Ishikawa (cell line): ENCODE results near the gene PHYHD1.

ENCODE experiments used
- CEBPB ChIP-seq: IDR thresholded peaks from 2 replicates; pipeline ENCODE4 v1.6.1; 2012
- CREB1 ChIP-seq: IDR thresholded peaks from 2 replicates; pipeline ENCODE4 v1.6.1; 2012; ENCODE audit warnings: low read depth
- EGR1 ChIP-seq: IDR thresholded peaks from 2 replicates; pipeline ENCODE4 v1.6.1; 2012
- EP300 ChIP-seq: IDR thresholded peaks from 2 replicates; pipeline ENCODE4 v1.6.1; 2012; ENCODE audit warnings: borderline replicate concordance
- FOXM1 ChIP-seq: IDR thresholded peaks from 2 replicates; pipeline ENCODE4 v1.6.1; 2012; ENCODE audit warnings: low read depth, borderline replicate concordance
- NFIC ChIP-seq: IDR thresholded peaks from 2 replicates; pipeline ENCODE4 v1.6.1; 2012
- RAD21 ChIP-seq: IDR thresholded peaks from 2 replicates; pipeline ENCODE4 v1.6.1; 2012; ENCODE audit warnings: low read depth
- TAF1 ChIP-seq: IDR thresholded peaks from 2 replicates; pipeline ENCODE4 v1.6.1; 2012; ENCODE audit warnings: low read depth, mild to moderate bottlenecking
- TCF12 ChIP-seq: IDR thresholded peaks from 2 replicates; pipeline ENCODE4 v1.6.1; 2012; ENCODE audit warnings: low read depth
- TEAD4 ChIP-seq: IDR thresholded peaks from 2 replicates; pipeline ENCODE4 v1.6.1; 2012
- YY1 ChIP-seq: IDR thresholded peaks from 2 replicates; pipeline ENCODE4 v1.6.1; 2012; ENCODE audit warnings: low read depth
- ZBTB7A ChIP-seq: IDR thresholded peaks from 2 replicates; pipeline ENCODE4 v1.6.1; 2012; ENCODE audit warnings: low read depth
- TF ChIP-seq, protein P1 (sequence below): IDR thresholded peaks from 2 replicates; pipeline ENCODE4 v1.6.1; 2012; ENCODE audit warnings: low read depth, mild to moderate bottlenecking
- TF ChIP-seq, protein P2 (sequence below): IDR thresholded peaks from 2 replicates; pipeline ENCODE4 v1.6.1; 2012
- TF ChIP-seq, protein P3 (sequence below): IDR thresholded peaks from 2 replicates; pipeline ENCODE4 v1.6.1; 2012

PHYHD1 gene

DNA sequence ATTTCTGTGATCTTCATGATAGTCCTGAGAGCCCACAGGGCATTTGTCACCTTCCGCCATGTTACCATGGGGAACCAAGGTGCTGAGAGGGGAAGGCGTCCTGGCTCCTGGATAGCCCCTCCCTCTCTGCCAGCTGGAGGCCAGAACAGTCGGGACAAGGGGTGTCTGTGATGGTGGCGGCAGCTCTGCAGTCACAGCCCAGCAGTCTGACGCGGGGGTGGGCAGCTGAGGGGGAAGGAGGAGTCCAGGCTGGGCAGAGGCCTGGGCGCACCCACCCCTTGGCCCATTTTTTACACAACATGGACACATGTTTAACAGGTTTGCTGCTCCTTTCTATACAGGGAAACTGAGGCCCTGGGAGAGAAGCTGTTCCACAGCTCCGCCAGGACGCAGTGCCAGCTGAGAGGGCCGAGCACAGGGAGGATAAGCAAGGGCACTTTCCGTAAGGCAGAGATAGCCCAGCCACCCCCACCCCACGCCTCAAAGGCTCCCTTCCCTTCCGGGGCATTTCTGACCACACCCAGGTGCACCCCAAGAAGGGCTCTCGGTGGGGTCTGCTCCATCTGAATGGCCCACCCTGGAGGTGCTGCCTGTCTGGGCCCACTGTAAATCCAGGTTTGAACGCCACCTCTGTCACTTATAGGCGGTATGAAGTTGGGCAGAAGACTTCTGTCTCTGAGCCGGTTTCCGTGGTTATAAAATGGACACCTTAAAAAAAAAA, 21.8 kb upstream of the PHYHD1 start:
- TF ChIP-seq TCF12 (no peak), EP300 (no peak), NFIC (no peak), TEAD4 (no peak), RAD21 (no peak), CEBPB (no peak)
- TF ChIP-seq, protein P1, sequence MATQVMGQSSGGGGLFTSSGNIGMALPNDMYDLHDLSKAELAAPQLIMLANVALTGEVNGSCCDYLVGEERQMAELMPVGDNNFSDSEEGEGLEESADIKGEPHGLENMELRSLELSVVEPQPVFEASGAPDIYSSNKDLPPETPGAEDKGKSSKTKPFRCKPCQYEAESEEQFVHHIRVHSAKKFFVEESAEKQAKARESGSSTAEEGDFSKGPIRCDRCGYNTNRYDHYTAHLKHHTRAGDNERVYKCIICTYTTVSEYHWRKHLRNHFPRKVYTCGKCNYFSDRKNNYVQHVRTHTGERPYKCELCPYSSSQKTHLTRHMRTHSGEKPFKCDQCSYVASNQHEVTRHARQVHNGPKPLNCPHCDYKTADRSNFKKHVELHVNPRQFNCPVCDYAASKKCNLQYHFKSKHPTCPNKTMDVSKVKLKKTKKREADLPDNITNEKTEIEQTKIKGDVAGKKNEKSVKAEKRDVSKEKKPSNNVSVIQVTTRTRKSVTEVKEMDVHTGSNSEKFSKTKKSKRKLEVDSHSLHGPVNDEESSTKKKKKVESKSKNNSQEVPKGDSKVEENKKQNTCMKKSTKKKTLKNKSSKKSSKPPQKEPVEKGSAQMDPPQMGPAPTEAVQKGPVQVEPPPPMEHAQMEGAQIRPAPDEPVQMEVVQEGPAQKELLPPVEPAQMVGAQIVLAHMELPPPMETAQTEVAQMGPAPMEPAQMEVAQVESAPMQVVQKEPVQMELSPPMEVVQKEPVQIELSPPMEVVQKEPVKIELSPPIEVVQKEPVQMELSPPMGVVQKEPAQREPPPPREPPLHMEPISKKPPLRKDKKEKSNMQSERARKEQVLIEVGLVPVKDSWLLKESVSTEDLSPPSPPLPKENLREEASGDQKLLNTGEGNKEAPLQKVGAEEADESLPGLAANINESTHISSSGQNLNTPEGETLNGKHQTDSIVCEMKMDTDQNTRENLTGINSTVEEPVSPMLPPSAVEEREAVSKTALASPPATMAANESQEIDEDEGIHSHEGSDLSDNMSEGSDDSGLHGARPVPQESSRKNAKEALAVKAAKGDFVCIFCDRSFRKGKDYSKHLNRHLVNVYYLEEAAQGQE, result no peak
- TF ChIP-seq, protein P2, sequence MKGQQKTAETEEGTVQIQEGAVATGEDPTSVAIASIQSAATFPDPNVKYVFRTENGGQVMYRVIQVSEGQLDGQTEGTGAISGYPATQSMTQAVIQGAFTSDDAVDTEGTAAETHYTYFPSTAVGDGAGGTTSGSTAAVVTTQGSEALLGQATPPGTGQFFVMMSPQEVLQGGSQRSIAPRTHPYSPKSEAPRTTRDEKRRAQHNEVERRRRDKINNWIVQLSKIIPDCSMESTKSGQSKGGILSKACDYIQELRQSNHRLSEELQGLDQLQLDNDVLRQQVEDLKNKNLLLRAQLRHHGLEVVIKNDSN, result no peak
- TF ChIP-seq, protein P3, sequence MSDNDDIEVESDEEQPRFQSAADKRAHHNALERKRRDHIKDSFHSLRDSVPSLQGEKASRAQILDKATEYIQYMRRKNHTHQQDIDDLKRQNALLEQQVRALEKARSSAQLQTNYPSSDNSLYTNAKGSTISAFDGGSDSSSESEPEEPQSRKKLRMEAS, result no peak

DNA sequence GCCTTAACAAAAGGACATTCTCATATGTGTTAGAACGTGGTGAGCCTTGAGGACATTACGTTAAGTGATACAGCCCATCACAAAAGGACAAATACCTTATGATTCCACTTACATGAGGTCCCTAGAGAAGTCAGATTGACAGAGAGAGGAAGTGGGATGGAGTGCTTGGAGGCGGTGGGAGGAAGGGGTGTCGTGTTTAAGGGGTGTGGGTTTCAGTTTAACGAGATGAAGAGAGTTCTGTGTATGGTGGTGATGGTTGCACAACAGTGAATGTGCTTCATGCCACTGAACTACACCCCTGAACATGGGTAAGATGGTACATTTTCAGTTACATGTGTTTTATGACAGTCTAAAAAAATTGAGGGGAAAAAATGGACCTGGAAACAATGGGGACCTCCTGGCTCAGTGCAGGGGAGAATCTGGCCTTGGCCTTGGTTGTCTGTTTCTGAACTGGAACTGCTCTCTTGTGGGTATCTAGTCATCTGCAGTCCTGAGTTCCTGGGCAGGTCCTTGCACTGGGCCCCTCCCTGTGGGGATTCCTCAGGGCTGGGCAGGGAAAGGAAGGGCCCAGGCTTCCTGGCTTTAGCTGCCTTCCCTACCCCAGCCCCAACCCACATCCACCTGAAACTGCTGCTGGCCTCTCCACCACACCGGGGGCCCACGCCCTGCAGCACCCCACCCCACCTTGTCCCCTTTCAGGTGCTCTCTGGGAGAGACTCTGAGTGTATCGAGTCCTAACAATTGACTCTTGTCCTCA, 21.0 kb upstream of the PHYHD1 start:
- TF ChIP-seq NFIC (no peak), FOXM1 (no peak), EP300 (no peak)
- TF ChIP-seq, protein P3, result no peak

DNA sequence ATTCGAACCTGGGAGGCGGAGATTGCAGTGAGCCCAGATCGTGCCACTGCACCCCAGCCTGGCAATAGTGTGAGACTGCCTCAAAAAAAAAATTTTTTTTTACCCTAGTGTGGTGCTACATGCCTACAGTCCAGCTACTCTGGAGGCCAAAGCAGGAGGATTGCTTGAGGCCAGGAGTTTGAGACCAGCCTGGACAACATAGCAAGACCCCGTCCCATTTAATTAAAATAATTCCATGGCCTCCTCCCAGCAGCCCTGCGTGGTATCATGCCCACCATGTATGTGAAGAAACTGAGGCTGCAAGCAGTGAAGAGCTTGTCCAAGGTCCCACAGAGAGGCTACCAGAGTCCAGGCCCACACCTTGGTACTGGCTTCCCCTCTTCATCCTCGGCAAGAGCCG, 19.4 kb upstream of the PHYHD1 start:
- TF ChIP-seq RAD21, result no peak

DNA sequence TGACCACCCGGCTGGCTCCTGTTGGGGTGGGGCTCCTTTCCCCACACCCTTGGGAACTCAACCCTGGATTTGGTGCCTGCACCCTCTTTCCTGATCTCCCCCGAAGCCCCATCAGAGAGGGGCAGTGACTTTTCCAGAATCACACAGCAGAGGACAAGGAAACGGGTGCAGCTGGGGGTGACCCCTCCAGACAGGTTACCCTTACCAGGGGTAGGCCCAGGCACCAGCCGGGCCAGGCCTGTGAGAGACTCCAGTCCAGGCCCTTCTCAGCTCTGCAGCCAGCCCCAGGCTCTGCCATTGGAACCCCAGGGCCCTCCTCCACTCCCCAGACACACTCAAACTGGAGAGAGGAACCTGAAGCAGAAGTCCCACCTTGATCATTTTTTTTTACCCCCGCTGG, 19.0 kb upstream of the PHYHD1 start:
- TF ChIP-seq TCF12, result no peak
- TF ChIP-seq, protein P3, result no peak
- no peak for TF ChIP-seq FOXM1
- no peak for TF ChIP-seq EGR1
- TF ChIP-seq YY1, result no peak
- no peak for TF ChIP-seq ZBTB7A
- TF ChIP-seq, protein P1, result no peak
- TF ChIP-seq CREB1, result no peak

DNA sequence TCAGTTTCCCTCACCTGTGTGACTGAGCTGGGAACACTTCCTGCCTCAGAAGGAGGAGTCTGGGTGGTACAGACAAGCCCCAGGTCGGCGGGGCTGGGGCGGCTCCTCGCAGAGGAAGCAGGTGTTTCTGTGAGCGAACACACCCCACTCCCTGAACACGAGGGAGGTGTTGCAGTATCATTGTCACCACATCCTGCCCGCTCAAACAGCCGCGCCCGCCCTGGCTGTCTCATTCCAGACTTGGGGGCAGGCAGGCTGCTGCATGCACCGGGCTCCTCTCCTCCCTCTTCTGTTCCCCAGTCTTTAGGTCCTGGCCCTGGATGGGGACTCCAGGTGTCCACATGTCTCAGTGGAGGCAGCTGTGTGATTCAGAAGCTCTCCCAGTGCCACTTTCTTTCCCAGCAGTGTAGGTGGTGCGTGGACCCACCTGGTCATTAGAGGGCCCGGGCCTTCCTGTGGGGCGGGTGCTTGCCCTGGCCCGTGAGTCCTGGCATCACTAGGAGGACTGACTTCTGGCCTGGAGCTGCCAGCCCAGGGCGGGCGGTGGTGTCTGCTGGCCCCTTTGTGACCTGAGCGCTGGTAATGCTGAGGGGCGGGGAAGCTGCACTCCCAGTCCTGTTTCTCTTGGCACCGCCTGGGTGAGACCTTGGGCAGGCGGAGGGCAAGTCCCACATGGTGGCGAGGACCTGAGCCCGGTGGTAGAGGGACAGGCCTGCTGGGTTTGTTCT, 18.3 kb upstream of the PHYHD1 start:
- TF ChIP-seq CEBPB, result no peak
- TF ChIP-seq, protein P3, result peak; percentile 36; the same call in 1 of the 2 replicates

DNA sequence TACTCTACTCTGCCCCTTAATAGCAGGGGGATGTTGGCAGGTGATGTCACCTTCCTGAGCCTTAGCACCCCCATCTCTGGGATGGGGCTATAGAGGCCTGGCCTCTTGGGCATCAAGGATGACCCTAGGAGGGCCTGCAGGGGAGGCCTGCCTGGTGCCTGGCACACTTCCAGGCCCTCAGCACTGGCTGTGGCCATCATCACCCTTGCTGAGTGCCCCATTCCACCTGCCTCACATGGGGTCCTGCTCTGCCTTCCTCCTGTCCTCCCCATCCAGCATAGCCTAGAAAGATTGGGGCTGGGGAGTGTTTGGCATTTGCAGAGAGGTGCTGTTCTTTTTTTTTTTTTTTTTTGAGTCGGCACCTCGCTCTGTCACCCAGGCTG, 17.7 kb upstream of the PHYHD1 start:
- TF ChIP-seq TEAD4, result no peak
- no peak for TF ChIP-seq ZBTB7A
- TF ChIP-seq CEBPB, result no peak
- no peak for TF ChIP-seq YY1
- no peak for TF ChIP-seq TAF1
- no peak for TF ChIP-seq TCF12
- TF ChIP-seq FOXM1, result no peak
- TF ChIP-seq EGR1, result no peak
- TF ChIP-seq, protein P1, result no peak
- TF ChIP-seq RAD21, result no peak
